ENCODE data around the gene RFC4.
A peak's percentile ranks its signal among the peaks of the same experiment; 100 is the strongest.
"Not testable (repeated sequence)": the region's sequence is repeated elsewhere in the genome, so short reads cannot be mapped to it uniquely, and the experiment has no call there.

The RFC4 gene

GRCh38 chr3:186806089-186807055 lies at the start of gene RFC4:
Gene RFC4, minus strand, starts transcription at chr3:186806482. Its CDS starts 1,769 bp downstream, at chr3:186804713.
- peak; percentile 74 for DNase-seq (ENCODE audit: low spot score)

- DNase-seq (ENCODE audit: low spot score): no peak
These were observed 48.7 kb upstream of the RFC4 start for GRCh38 chr3:186854954-186855353.

GRCh38 chr3:186854146-186854545 lies 47.9 kb upstream of the RFC4 start:
- DNase-seq (ENCODE audit: low spot score): no peak

- no peak for DNase-seq (ENCODE audit: low spot score)
These were observed 46.7 kb upstream of the RFC4 start for GRCh38 chr3:186852994-186853393.

- not testable (repeated sequence) for DNase-seq (ENCODE audit: low spot score)
These were observed 45.6 kb upstream of the RFC4 start for GRCh38 chr3:186851835-186852234.

- peak; percentile 35 for DNase-seq (ENCODE audit: low spot score)
These were observed 43.2 kb upstream of the RFC4 start for GRCh38 chr3:186849374-186849975.

GRCh38 chr3:186847437-186847836 lies 41.2 kb upstream of the RFC4 start:
- DNase-seq (ENCODE audit: low spot score): no peak

GRCh38 chr3:186845756-186846155 lies 39.5 kb upstream of the RFC4 start:
- DNase-seq (ENCODE audit: low spot score): peak; percentile 18

GRCh38 chr3:186844908-186845307 lies 38.6 kb upstream of the RFC4 start:
- DNase-seq (ENCODE audit: low spot score): no peak

- no peak for DNase-seq (ENCODE audit: low spot score)
These were observed 36.8 kb upstream of the RFC4 start for GRCh38 chr3:186843039-186843432.

GRCh38 chr3:186842426-186843038 lies 36.2 kb upstream of the RFC4 start, which contains the start of gene ADIPOQ:
Gene ADIPOQ, plus strand, starts transcription at chr3:186842710. Its CDS starts 10,349 bp downstream, at chr3:186853059.
- DNase-seq (ENCODE audit: low spot score): no peak

GRCh38 chr3:186841620-186842019 lies 35.3 kb upstream of the RFC4 start:
- no peak for DNase-seq (ENCODE audit: low spot score)

- no peak for DNase-seq (ENCODE audit: low spot score)
These were observed 33.8 kb upstream of the RFC4 start for GRCh38 chr3:186839874-186840641.

GRCh38 chr3:186832276-186832675 lies 26.0 kb upstream of the RFC4 start:
- DNase-seq (ENCODE audit: low spot score): no peak

- DNase-seq (ENCODE audit: low spot score): no peak
These were observed 25.5 kb upstream of the RFC4 start for GRCh38 chr3:186831798-186832197.

GRCh38 chr3:186828340-186828739 lies 22.1 kb upstream of the RFC4 start:
- no peak for DNase-seq (ENCODE audit: low spot score)

GRCh38 chr3:186826976-186827857 lies 20.9 kb upstream of the RFC4 start:
- DNase-seq (ENCODE audit: low spot score): peak; percentile 85

- DNase-seq (ENCODE audit: low spot score): no peak
These were observed 20.2 kb upstream of the RFC4 start for GRCh38 chr3:186826410-186826975.

- DNase-seq (ENCODE audit: low spot score): no peak
These were observed 19.7 kb upstream of the RFC4 start for GRCh38 chr3:186825872-186826409.

- no peak for DNase-seq (ENCODE audit: low spot score)
These were observed 19.1 kb upstream of the RFC4 start for GRCh38 chr3:186825294-186825821.

All from pons (tissue), 1 donor.